ENCODE measurements around the gene RPS14.

The RPS14 gene

GRCh38 chr5:150489360-150490295, 40.1 kb upstream of the RPS14 start:
- no peaks in the 10 kb centered on the region for H3K27me3 Mint-ChIP-seq (ENCODE audit: low read depth)
- peak overlapping the region; percentile 19 to 92 (median 89) for H3K27ac Mint-ChIP-seq
- no peak for TF ChIP-seq CTCF (IDR thresholded peaks at IDR 0.05; ENCODE audit: unreplicated experiment in 3 of 3)
- no peaks in the 10 kb centered on the region for H3K9me3 Mint-ChIP-seq
- peaks cover 13% of the 10 kb centered on the region for H3K36me3 Mint-ChIP-seq (ENCODE audit: low read depth)
- H3K4me1 Mint-ChIP-seq: peaks cover 55% of the 10 kb centered on the region
- H3K4me3 Mint-ChIP-seq: peak overlapping the region in 2 of 3 experiments; percentile 26 to 63

GRCh38 chr5:150488519-150489359, 39.2 kb upstream of the RPS14 start:
- H3K27ac Mint-ChIP-seq: peak overlapping the region; percentile 89 to 91 (median 89)
- H3K36me3 Mint-ChIP-seq (ENCODE audit: low read depth): peaks cover 13% of the 10 kb centered on the region
- no peak for TF ChIP-seq CTCF (IDR thresholded peaks at IDR 0.05; ENCODE audit: unreplicated experiment in 3 of 3)
- H3K9me3 Mint-ChIP-seq: no peaks in the 10 kb centered on the region
- peaks cover 55% of the 10 kb centered on the region for H3K4me1 Mint-ChIP-seq
- H3K4me3 Mint-ChIP-seq: peak overlapping the region; percentile 86 to 92 (median 91)
- H3K27me3 Mint-ChIP-seq (ENCODE audit: low read depth): no peaks in the 10 kb centered on the region

GRCh38 chr5:150487199-150488061, 37.9 kb upstream of the RPS14 start:
- Mint-ChIP-seq H3K9me3 (no peaks in the 10 kb centered on the region), H3K4me3 (peak overlapping the region; percentile 86 to 92 (median 91)), H3K36me3 (ENCODE audit: low read depth) (peaks cover 10% of the 10 kb centered on the region), H3K27me3 (ENCODE audit: low read depth) (no peaks in the 10 kb centered on the region), H3K4me1 (peaks cover 55% of the 10 kb centered on the region), H3K27ac (peak overlapping the region; percentile 89 to 91 (median 89))
- no peak for TF ChIP-seq CTCF (IDR thresholded peaks at IDR 0.05; ENCODE audit: unreplicated experiment in 3 of 3)

DNA sequence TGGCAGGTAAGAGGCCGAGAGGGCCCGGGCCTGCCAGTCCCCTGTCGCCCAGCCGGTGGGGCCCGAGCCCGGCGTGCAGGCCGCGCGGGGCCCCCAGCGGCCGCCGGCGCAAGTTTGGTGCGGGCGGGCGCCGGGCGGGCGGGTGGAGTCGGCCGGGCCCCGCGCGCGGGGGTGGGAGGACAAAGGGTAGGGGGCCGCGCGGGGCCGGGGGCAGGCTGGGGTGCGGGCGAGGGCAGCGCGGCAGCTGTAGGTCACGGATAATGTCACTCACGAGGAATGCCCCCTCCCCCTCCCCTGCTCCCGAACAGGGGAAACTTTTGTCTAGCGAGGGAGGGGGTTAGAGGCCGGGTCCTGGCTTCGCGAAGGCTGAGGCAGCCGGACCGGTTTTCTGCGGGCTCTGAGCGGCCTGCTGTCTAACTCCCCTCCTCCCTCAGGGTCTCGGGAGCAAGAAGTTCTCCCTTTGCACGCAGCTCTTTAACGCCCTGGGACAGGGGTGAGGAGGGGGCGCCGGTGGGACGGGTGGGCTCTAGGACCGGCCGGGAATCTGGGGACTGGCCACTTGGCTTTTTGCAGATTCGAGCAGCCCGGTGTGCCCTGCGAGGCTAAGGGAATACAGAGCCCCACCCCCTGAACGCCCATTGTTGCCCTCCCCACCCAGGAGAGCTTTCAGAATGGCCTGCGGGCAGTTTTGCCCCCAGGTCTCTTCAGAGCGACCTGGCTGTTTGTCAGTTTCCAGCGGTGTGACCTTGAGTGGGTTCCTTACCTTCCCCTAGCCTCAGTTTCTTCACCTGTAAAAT, 37.1 kb upstream of the RPS14 start:
- Mint-ChIP-seq H3K4me1 (peaks cover 47% of the 10 kb centered on the region), H3K4me3 (peak overlapping the region; percentile 86 to 92 (median 91)), H3K9me3 (no peaks in the 10 kb centered on the region), H3K27ac (peak overlapping the region; percentile 89 to 91 (median 89)), H3K27me3 (ENCODE audit: low read depth) (no peaks in the 10 kb centered on the region), H3K36me3 (ENCODE audit: low read depth) (peaks cover 4% of the 10 kb centered on the region)
- no peak for TF ChIP-seq CTCF (IDR thresholded peaks at IDR 0.05; ENCODE audit: unreplicated experiment in 3 of 3)

All from nephron (organoid).